Stomach (tissue), 4 donors: Measurements from ENCODE around the gene MBD6.
"Not testable (repeated sequence)": the region's sequence is repeated elsewhere in the genome, so short reads cannot be mapped to it uniquely, and the experiment has no call there.

Source experiments
- CTCF ChIP-seq, 7 experiments: fragments of 450-650 bp in 4 of 7; fragments of 200-600 bp in 3 of 7; sonication (generic) in 3 of 7; IDR thresholded peaks; one replicate each; pipeline ENCODE4 v1.5.1; 2016 to 2019; ENCODE audit warnings: antibody characterized with exemption in 7 of 7, control low read depth in 2 of 7, mild to moderate bottlenecking in 1 of 7
- POLR2A ChIP-seq, 4 donors: fragments of 450-650 bp; IDR thresholded peaks; one replicate each; pipeline ENCODE4 v1.6.1; 2016; ENCODE audit warnings: antibody characterized with exemption in 4 of 4, control low read depth in 2 of 4, mild to moderate bottlenecking in 1 of 4, moderate library complexity in 1 of 4

- TF ChIP-seq POLR2A, CTCF (IDR thresholded peaks at IDR 0.05): not testable (repeated sequence)
Observed at GRCh38 chr12:57517718-57518117, 4.9 kb upstream of the MBD6 start.
